Panc1 (cell line): ENCODE results near the gene ELF3. TPM values are rescaled to one million over a fixed set of nuclear protein-coding genes. Genes with fewer than 3 reads are reported as not detected.
A peak's percentile ranks its signal among the peaks of the same experiment; 100 is the strongest.
"Not testable (repeated sequence)": the region's sequence is repeated elsewhere in the genome, so short reads cannot be mapped to it uniquely, and the experiment has no call there.

Source experiments
- ATAC-seq: fragments of 200-7000 bp; cut with Tn5 transposase; 2 replicates; pipeline ENCODE4 v1.9.1; 2020; ENCODE audit warnings: mild to moderate bottlenecking, moderate library complexity
- BruUV-seq: library from RNA; stranded (reverse); fragments of 400-500 nt; replicated peaks from 2 replicates; lab custom pipeline; 2021; lab: Mats Ljungman, UMichigan
- CTCF ChIA-PET: fragments of 300-600 bp; sonication (Branson Sonifier 250); formaldehyde crosslinking; loops from one replicate; lab custom pipeline; 2022; ENCODE audit warnings: antibody characterized with exemption; lab: Charles Lee
- POLR2A ChIA-PET: fragments of 300-600 bp; sonication (Branson Sonifier 250); formaldehyde crosslinking; loops from one replicate; lab custom pipeline; 2022; ENCODE audit warnings: antibody characterized with exemption; lab: Charles Lee
- DNase-seq: peaks from one replicate; pipeline ENCODE4 v3.0.0-alpha.2; 2010; ENCODE audit warnings: low read depth, low spot score
- H3K27ac ChIP-seq: 2 replicates; pipeline ENCODE4 v1.5.1; 2011; ENCODE audit warnings: mild to moderate bottlenecking, low read length, inconsistent platforms
- H3K27me3 ChIP-seq: fragments of 200-500 bp; sonication (Bioruptor generic); 2 replicates; pipeline ENCODE4 v1.6.0; 2014; ENCODE audit warnings: low read length, inconsistent platforms; ENCODE audit not compliant: control insufficient read depth, insufficient read depth
- H3K36me3 ChIP-seq: fragments of 200-500 bp; sonication (Bioruptor generic); 2 replicates; pipeline ENCODE4 v1.5.1; 2014; ENCODE audit warnings: inconsistent platforms, mild to moderate bottlenecking, low read length, moderate library complexity; ENCODE audit not compliant: control insufficient read depth, insufficient read depth
- H3K4me1 ChIP-seq: 2 replicates; pipeline ENCODE4 v1.5.1; 2011; ENCODE audit warnings: inconsistent platforms, mild to moderate bottlenecking, low read length, moderate library complexity; ENCODE audit not compliant: control insufficient read depth, insufficient read depth
- H3K4me3 ChIP-seq, 2 experiments: 2 replicates each; pipeline ENCODE4 v1.5.1; 2011 to 2012; ENCODE audit warnings: low read depth in 2 of 2, low read length in 2 of 2, mild to moderate bottlenecking in 2 of 2, inconsistent platforms in 1 of 2, moderate library complexity in 1 of 2
- H3K9me3 ChIP-seq: fragments of 200-500 bp; sonication (Bioruptor generic); 2 replicates; pipeline ENCODE4 v1.5.1; 2014; ENCODE audit warnings: low read depth, mild to moderate bottlenecking, inconsistent platforms, low read length, moderate library complexity; ENCODE audit not compliant: control insufficient read depth, insufficient read depth
- POLR2AphosphoS5 ChIP-seq: IDR thresholded peaks from 2 replicates; pipeline ENCODE4 v1.6.1; 2012; ENCODE audit warnings: mild to moderate bottlenecking, low read depth, low read length, moderate library complexity
- REST ChIP-seq, 2 experiments: IDR thresholded peaks; 2 replicates each; pipeline ENCODE4 v1.6.1; 2011 to 2012; ENCODE audit warnings: low read depth in 2 of 2, control low read depth in 1 of 2, low read length in 1 of 2, mild to moderate bottlenecking in 1 of 2, moderate library complexity in 1 of 2; ENCODE audit not compliant: insufficient read depth in 1 of 2
- SIN3A ChIP-seq: IDR thresholded peaks from 2 replicates; pipeline ENCODE4 v1.6.1; 2012; ENCODE audit warnings: low read depth, mild to moderate bottlenecking, low read length, moderate library complexity, borderline replicate concordance; ENCODE audit not compliant: insufficient read depth
- TCF7L2 ChIP-seq: IDR thresholded peaks from 2 replicates; pipeline ENCODE4 v1.6.1; 2011; ENCODE audit warnings: mild to moderate bottlenecking, low read depth, low read length, inconsistent platforms
- in situ Hi-C: cut with HindIII; loops from 2 replicates; pipeline ENCODE4 v1.10.0; 2016; ENCODE audit warnings: low sequenced_read_pairs, low pct_unique_long_range_greater_than_20kb
- intact Hi-C: fragments of 100-400 bp; cut with micrococcal nuclease; formaldehyde crosslinking; loops from one replicate; pipeline ENCODE4 v1.10.0; 2022; ENCODE audit not compliant: unreplicated experiment
- total RNA-seq: library from RNA; stranded (reverse); gene quantifications from one replicate; pipeline ENCODE4 v1.2.1, GENCODE V29; 2021; ENCODE audit not compliant: unreplicated experiment
- TF ChIP-seq, protein P1 (sequence below): fragments of 450-650 bp; IDR thresholded peaks from 2 replicates; pipeline ENCODE4 v1.5.1; 2017; ENCODE audit warnings: mild to moderate bottlenecking

ELF3 gene
- total RNA-seq, 1 experiment from 2014 or later = 126 TPM

DNA sequence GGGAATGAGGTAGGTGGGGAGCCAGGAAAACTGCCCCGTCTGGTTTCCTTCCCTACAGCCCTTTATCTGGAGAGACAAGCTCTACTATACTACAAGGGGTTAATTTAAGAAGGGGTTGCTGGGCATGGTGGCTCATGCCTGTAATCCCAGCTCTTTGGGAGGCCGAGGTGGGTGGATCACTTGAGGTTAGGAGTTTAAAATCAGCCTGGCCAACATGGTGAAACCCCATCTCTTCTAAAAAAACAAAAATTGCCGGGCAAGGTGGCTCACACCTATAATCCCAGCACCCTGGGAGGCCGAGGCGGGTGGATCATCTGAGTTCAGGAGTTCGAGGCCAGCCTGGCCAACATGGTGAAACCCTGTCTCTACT, 46.9 kb downstream of the ELF3 start:
- H3K4me1 ChIP-seq, H3K4me3 ChIP-seq, H3K36me3 ChIP-seq, H3K9me3 ChIP-seq, ATAC-seq, intact Hi-C loops, H3K27me3 ChIP-seq, in situ Hi-C loops, DNase-seq, BruUV-seq, CTCF ChIA-PET, H3K27ac ChIP-seq: not testable (repeated sequence)
- POLR2A ChIA-PET = interaction anchor here (0.5 kb wide), 1 partner anchor 720 kb away, joined by 4 read pairs; no protein-coding TSS in a partner anchor

DNA sequence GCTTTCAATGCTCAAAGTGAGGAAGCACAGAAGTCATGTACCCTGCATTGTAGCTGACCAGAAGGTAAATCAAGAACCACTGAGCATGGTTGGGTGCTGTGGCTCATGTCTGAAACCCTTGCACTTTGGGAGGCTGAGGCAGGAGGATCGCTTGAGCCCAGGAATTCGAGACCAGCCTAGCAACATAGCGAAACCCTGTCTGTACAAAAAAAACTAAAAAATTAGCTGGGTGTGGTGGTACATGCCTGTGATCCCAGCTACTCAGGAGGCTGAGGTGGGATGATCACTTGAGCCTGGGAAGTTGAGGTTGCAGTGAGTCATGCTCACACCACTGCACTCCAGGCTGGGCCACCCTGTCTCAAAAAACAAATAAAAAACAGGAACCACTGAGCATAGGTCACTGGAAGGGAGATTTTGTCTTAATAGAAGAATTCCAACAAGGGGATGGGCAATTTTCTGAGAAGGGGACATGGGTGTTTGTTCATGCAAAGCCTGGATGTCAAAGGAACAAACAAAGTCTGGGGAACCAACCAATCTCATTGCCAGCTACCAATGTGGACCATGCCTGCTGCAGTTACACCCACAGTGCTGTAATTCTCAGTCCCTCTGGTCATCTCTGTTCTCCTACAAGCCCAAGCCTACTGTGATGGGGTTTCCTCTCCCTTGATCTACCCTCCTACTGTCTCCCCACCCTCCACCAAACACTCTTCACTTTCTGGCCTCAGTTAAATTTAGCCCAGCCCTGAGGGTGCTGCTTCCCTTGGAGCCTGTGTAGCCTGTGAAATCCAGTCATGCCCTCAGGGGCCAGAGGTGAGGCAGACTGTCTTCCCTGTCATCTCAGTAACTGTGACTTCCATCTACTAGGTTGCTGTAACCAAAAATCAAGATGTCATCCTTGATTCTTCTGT, 47.9 kb downstream of the ELF3 start:
- POLR2A ChIA-PET = no interaction called here
- in situ Hi-C loops (no loop called here), intact Hi-C loops (no loop called here)
- Histone ChIP-seq H3K27ac (peak overlapping the region; percentile 6; the same call in 1 of the 2 replicates), H3K27me3 (no peaks in the 10 kb centered on the region), H3K36me3 (no peaks in the 10 kb centered on the region), H3K4me1 (peaks cover 9% of the 10 kb centered on the region; the same call in 1 of the 2 replicates), H3K9me3 (no peaks in the 10 kb centered on the region), H3K4me3 (no peak overlapping the region)
- no peak for TF ChIP-seq TCF7L2
- no peak for TF ChIP-seq SIN3A
- TF ChIP-seq, protein P1, sequence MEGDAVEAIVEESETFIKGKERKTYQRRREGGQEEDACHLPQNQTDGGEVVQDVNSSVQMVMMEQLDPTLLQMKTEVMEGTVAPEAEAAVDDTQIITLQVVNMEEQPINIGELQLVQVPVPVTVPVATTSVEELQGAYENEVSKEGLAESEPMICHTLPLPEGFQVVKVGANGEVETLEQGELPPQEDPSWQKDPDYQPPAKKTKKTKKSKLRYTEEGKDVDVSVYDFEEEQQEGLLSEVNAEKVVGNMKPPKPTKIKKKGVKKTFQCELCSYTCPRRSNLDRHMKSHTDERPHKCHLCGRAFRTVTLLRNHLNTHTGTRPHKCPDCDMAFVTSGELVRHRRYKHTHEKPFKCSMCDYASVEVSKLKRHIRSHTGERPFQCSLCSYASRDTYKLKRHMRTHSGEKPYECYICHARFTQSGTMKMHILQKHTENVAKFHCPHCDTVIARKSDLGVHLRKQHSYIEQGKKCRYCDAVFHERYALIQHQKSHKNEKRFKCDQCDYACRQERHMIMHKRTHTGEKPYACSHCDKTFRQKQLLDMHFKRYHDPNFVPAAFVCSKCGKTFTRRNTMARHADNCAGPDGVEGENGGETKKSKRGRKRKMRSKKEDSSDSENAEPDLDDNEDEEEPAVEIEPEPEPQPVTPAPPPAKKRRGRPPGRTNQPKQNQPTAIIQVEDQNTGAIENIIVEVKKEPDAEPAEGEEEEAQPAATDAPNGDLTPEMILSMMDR = no peak
- TF ChIP-seq POLR2AphosphoS5 = no peak
- TF ChIP-seq REST (IDR thresholded peaks at IDR 0.05; ENCODE audit: insufficient read depth in 1 of 2, low read depth in 2 of 2, low read length in 1 of 2) = no peak
- DNase-seq (no peak), ATAC-seq (peak; percentile 15; the same call in 1 of the 2 replicates)
- CTCF ChIA-PET = no interaction called here
- no TSS peak for BruUV-seq

GRCh38 chr1:202061055-202061454, 50.7 kb downstream of the ELF3 start:
- ChIA-PET POLR2A (interaction anchor here (0.6 kb wide), 1 partner anchor 636 kb away, joined by 3 read pairs; no protein-coding TSS in a partner anchor), CTCF (no interaction called here)
- no peaks in the 10 kb centered on the region for H3K9me3 ChIP-seq
- TF ChIP-seq SIN3A (no peak), REST (IDR thresholded peaks at IDR 0.05; ENCODE audit: insufficient read depth in 1 of 2, low read depth in 2 of 2, low read length in 1 of 2) (no peak), TCF7L2 (no peak), POLR2AphosphoS5 (no peak)
- TF ChIP-seq, protein P1 = no peak
- H3K4me1 ChIP-seq = peaks cover 14% of the 10 kb centered on the region; the same call in 1 of the 2 replicates
- DNase-seq (no peak), ATAC-seq (no peak)
- BruUV-seq = no TSS peak
- H3K36me3 ChIP-seq = no peaks in the 10 kb centered on the region
- in situ Hi-C loops (no loop called here), intact Hi-C loops (no loop called here)
- no peak overlapping the region for H3K4me3 ChIP-seq
- H3K27ac ChIP-seq = no peak overlapping the region
- no peaks in the 10 kb centered on the region for H3K27me3 ChIP-seq
